ENCODE results near the gene CMIP. TPM values are rescaled to one million over a fixed set of nuclear protein-coding genes. Genes with fewer than 3 reads are reported as not detected.
"Not testable (repeated sequence)": the region's sequence is repeated elsewhere in the genome, so short reads cannot be mapped to it uniquely, and the experiment has no call there.

CMIP gene
- total RNA-seq, 1 donor from 2014 or later = 11.1 TPM

- DNase-seq (no peak), ATAC-seq (ENCODE audit: poor library complexity) (no peak)
- intact Hi-C loops (cut with DNase I) = no loop called here
Measured at GRCh38 chr16:81565321-81566028, 120.9 kb downstream of the CMIP start.

DNA sequence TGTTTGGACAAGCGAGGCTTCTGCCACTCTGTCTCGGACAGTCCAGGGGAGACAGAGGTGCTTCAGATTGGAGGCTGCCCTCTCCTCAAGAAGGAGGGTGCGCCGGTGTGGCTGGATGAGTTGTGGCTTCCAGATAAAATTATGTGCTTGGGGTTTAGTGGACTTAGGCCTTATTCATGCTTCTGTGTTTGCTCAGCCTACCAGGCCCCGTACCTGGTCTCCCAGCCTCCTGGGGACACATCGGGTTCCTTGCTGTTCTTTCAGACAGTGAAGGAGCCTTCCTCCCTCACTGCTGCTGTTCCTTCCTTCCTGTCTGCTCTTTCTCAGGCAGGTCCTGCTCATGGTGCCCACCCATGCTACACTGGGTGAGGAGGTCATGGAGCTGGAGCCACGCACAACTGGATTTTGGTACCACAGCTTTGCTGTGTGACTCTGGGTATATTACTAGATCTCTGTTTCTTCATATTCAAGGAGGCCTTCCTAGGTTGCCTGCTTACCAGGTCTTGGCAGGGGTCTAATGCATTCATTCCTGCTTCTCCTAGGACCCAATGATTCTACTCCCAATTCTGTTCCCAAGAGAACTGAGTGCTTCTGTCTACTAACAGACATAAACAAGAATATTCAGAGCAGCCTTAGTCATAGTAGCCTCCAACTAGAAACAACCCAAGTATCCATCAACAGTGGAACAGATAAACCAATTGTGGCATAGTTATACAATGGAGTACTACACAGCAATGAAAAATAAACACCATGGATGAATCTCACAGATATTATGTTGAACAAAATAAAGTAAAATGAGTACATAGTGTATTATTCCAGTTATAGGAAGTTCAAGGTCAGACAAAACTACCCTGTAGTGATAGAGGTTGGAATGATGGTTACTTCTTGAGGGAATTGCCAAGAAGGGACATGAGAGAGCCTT lies 121.7 kb downstream of the CMIP start:
- DNase-seq = no peak
- ATAC-seq (ENCODE audit: poor library complexity) = no peak
- intact Hi-C loops (cut with DNase I) = no loop called here

DNA sequence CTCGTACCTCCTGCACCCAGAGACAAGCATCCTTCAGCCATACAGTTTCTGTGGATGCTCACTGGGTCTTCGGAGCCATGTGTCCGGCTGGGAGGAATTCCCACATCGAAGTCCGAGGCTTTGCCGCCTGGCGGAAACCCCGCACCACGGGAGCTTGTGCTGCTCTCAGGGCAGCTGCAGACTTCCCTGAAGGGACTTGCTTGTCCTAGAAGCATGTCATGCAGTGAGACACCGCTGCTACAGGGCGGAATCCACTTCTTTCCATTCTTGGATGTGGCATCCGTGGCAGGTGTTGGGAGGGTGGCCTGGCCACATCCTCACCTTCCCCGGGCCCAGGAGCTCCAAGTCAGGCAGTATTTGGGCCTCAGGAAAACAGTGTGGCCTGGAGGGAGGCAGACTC lies 122.5 kb downstream of the CMIP start:
- ATAC-seq (ENCODE audit: poor library complexity) (no peak), DNase-seq (no peak)
- intact Hi-C loops (cut with DNase I) = no loop called here

- peak; percentile 67 for ATAC-seq (ENCODE audit: poor library complexity)
- no peak for DNase-seq
- intact Hi-C loops (cut with DNase I) = no loop called here
Measured at GRCh38 chr16:81567987-81568748, 123.6 kb downstream of the CMIP start.

DNA sequence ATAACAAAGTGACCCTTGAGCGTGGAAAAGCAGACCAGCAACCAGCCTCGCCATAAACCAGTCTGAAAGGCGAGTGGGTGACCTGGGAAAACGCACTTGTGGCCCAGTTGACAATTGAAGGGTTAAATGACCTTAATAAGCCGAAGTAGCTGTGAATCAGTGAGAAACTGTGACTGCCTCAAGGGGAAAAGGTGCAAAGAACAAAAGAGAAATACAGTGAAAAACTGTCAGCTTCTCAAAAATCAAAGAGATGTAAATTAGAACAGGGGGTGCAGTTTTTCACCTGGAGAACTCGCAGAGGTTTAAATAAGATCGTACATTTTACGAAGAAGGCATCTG lies 124.1 kb downstream of the CMIP start:
- ATAC-seq (ENCODE audit: poor library complexity) = no peak
- intact Hi-C loops (cut with DNase I) = no loop called here
- no peak for DNase-seq

- DNase-seq (no peak), ATAC-seq (ENCODE audit: poor library complexity) (no peak)
- intact Hi-C loops (cut with DNase I) = no loop called here
Measured at GRCh38 chr16:81569361-81570034, 124.9 kb downstream of the CMIP start.

- no peak for ATAC-seq (ENCODE audit: poor library complexity)
- DNase-seq = no peak
- intact Hi-C loops (cut with DNase I) = no loop called here
Measured at GRCh38 chr16:81570151-81570846, 125.7 kb downstream of the CMIP start.

DNA sequence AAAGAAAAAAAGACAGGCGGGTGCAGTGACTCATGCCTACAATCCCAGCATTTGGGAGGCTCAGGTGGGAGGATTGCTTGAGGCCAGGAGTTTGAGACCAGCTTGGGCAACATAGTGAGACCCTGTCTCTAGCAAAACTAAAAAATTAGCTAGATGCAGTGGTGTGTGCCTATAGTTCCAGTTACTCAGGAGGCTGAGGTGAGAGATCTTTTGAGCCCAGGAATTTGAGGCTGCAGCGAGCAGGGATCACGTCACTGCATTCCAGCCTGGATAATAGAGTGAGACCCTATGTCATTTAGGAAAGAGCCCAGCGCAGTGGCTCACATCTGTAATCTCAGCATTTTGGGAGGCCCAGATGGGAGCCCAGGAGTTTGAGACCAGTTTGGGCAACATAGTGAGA lies 126.6 kb downstream of the CMIP start:
- intact Hi-C loops (cut with DNase I) = no loop called here
- no peak for ATAC-seq (ENCODE audit: poor library complexity)

GRCh38 chr16:81571592-81572385 lies 127.2 kb downstream of the CMIP start:
- intact Hi-C loops (cut with DNase I) = no loop called here
- no peak for DNase-seq
- ATAC-seq (ENCODE audit: poor library complexity) = no peak

More for the DNA sequence above, 126.6 kb downstream of the CMIP start:
- no peak for DNase-seq

DNA sequence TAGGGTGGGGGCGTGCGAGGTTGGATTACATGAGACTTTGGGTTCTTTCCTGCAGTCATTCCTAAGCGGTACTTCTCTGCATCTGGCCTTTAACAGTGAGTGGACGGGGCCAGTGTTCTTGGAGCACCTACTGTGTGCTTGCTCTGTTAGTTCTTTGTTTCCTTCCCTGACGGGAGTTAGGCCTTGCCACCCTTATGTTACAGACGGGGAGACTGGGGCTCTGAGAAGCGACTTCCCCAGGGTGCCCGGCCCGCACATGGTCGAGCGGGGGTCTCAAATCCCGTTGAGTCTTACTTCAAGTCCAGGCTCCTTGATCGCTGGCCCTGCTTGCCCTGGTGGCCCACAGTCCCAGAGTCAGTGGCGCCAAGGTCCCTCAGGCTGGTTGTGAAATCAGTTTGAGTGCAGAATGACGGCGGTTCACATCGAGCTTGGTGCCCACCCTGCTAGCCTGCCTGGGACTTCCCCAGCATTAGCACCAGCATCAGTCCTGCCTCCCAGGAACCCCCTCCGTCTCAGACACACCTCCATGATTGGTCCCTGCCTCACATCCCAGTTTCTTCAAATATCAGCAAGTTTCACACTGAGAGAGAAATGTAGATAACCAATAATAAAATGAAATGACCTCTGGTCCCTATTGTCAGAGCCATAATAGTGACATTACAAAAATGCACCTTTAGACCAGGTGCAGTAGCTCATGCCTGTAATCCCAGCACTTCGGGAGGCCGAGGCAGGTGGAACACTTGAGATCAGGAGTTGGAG lies 128.0 kb downstream of the CMIP start:
- intact Hi-C loops (cut with DNase I) = no loop called here
- DNase-seq = no peak
- ATAC-seq (ENCODE audit: poor library complexity) = no peak

- DNase-seq (no peak), ATAC-seq (ENCODE audit: poor library complexity) (no peak)
- intact Hi-C loops (cut with DNase I) = no loop called here
Measured at GRCh38 chr16:81573533-81574020, 129.0 kb downstream of the CMIP start.

DNA sequence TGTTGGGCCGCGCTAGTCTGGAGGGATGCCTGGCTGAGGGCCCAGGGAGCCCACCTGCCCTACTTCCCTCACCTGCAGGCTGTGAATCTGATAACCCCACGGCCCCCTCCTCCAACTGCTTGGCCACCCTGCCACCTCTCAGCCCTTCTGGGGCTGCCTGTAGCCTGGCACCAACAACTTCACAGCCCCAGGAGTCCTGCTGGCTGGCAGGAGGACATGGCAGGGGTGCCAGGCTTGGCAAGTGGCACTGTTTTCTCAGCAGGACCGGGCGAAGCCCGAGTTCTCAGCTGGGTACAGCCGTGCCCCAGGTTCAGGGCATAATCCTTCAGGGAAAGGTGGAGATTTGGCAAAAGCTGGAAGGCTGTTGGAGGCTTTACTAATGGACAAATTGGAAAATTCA lies 129.6 kb downstream of the CMIP start:
- intact Hi-C loops (cut with DNase I) = no loop called here
- ATAC-seq (ENCODE audit: poor library complexity) = no peak
- DNase-seq = no peak

DNA sequence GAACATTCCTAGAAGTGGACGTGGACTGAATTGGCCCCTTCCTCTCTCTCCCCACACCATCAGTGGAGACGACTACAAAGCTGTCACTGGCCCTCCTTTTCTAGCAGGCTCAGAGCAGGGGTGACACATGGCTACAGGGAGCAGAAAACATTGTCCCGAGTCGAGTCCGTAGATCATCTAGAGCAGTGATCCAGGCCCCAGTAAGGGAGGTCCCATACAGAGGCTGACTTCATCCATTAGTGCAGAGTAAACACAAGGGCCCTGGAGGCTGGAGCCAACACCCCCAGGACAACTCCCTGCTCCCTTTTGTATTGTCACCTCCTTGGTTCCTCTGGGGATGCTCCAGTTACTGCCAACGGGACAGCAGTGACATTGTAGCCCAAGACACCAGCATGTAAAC lies 130.7 kb downstream of the CMIP start:
- intact Hi-C loops (cut with DNase I) = no loop called here
- ATAC-seq (ENCODE audit: poor library complexity) = no peak

DNA sequence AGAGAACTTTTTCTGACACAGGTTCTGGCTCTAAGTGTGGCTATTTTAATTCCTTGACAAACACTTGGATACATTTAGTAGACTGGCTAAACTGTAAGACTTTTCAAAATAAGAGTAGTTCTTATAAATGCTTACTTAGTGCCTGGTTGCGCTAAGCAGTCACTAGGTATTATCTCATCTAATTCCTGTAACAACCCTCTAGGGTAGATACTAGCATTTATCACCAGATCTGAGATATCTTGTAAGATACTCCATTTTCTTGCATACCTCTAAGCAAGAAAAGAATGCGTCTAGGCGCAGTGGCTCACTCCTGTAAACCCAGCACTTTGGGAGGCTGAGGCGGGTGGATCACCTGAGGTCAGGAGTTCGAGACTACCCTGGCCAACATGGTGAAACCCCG lies 131.2 kb downstream of the CMIP start:
- no peak for DNase-seq
- intact Hi-C loops (cut with DNase I) = no loop called here
- no peak for ATAC-seq (ENCODE audit: poor library complexity)

More for the DNA sequence above, 130.7 kb downstream of the CMIP start:
- DNase-seq = no peak

- intact Hi-C loops (cut with DNase I) = no loop called here
- no peak for DNase-seq
- ATAC-seq (ENCODE audit: poor library complexity) = no peak
Measured at GRCh38 chr16:81576696-81577095, 132.1 kb downstream of the CMIP start.

- DNase-seq; intact Hi-C loops (cut with DNase I); ATAC-seq (ENCODE audit: poor library complexity): not testable (repeated sequence)
Measured at GRCh38 chr16:81577272-81577671, 132.7 kb downstream of the CMIP start.

DNA sequence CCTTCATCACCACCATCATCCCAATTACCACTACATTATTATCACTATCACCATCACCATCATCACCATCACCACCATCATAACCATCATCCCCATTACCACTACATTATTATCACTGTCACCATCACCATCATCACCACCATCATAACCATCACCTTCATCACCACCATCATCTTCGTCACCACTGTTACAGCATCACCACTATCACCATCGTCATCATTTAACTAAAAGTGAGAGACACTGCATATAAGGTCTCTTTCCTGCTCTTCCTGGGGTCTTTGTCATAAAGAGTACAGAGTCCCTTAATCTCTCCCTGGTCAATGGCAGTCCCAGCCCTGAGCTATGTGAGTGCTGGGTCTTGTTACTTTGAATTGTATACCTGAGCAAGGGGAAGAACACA lies 133.5 kb downstream of the CMIP start:
- ATAC-seq (ENCODE audit: poor library complexity) = no peak
- DNase-seq = no peak
- intact Hi-C loops (cut with DNase I) = no loop called here
